ENCODE measurements around the gene PI4KA.

- TF ChIP-seq CTCF (IDR thresholded peaks at IDR 0.05 in 8 of 11, conservative IDR thresholded peaks at IDR 0.05 in 3 of 11) (no peak), POLR2AphosphoS5 (IDR thresholded peaks at IDR 0.05) (no peak), POLR2A (IDR thresholded peaks at IDR 0.05) (no peak)
Observed at GRCh38 chr22:20798974-20799373, 59.6 kb downstream of the PI4KA start.

All from spleen (tissue), 7 donors.